Muscle layer of colon (tissue), 2 donors: ENCODE data around the gene TAF11L14.
"Not testable (repeated sequence)": the region's sequence is repeated elsewhere in the genome, so short reads cannot be mapped to it uniquely, and the experiment has no call there.

Source experiments
- H3K27ac ChIP-seq: one replicate; pipeline ENCODE4 v1.7.0; 2013; ENCODE audit warnings: low read depth, mild to moderate bottlenecking, low read length, moderate library complexity
- H3K27me3 ChIP-seq, 2 donors: one replicate each; pipeline ENCODE4 v1.7.0; 2013; ENCODE audit warnings: low read length in 2 of 2, mild to moderate bottlenecking in 2 of 2; ENCODE audit not compliant: insufficient read depth in 2 of 2, control insufficient read depth in 1 of 2
- H3K36me3 ChIP-seq: one replicate; pipeline ENCODE4 v1.7.0; 2013; ENCODE audit warnings: mild to moderate bottlenecking, low read length; ENCODE audit not compliant: insufficient read depth
- H3K4me1 ChIP-seq: one replicate; pipeline ENCODE4 v1.7.0; 2013; ENCODE audit warnings: mild to moderate bottlenecking, low read length; ENCODE audit not compliant: insufficient read depth
- H3K4me3 ChIP-seq, 2 donors: one replicate each; pipeline ENCODE4 v1.7.0; 2013; ENCODE audit warnings: low read length in 2 of 2, low read depth in 1 of 2, mild to moderate bottlenecking in 1 of 2, moderate library complexity in 1 of 2
- H3K9ac ChIP-seq: one replicate; pipeline ENCODE4 v1.7.0; 2013; ENCODE audit warnings: low read length
- H3K9me3 ChIP-seq: one replicate; pipeline ENCODE4 v1.7.0; 2013; ENCODE audit warnings: mild to moderate bottlenecking, low read length
- donor health status: abdominal sarcoma.
- donor health status: Adenocarcinoma of cecum.

The TAF11L14 gene

DNA sequence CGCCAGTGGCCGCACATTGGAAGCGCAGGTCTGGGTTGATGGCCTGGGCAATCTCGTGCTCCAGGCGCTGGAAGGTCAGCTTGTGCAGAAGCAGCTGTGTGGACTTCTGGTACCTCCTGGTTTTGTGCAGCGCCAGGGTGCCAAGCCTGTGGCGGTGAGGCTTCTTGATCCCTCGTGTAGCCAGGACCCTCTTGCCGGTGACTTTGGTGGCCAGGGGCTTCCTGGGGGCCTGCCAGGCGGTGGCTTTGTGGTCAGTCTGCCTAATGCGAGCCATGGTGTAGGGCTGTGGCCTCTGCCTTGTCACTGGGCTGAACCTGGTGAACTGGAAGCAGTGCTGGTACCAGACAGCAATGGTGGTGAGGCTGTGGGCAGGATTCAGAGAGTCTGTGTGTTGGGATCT lies 8.6 kb upstream of the TAF11L14 start:
- Histone ChIP-seq H3K27ac (no peak overlapping the region), H3K4me1 (no peaks in the 10 kb centered on the region), H3K9me3 (no peaks in the 10 kb centered on the region), H3K27me3 (no peaks in the 10 kb centered on the region), H3K4me3 (no peak overlapping the region), H3K36me3 (no peaks in the 10 kb centered on the region), H3K9ac (no peak overlapping the region)

- H3K4me3 ChIP-seq, H3K36me3 ChIP-seq, H3K27me3 ChIP-seq, H3K4me1 ChIP-seq, H3K27ac ChIP-seq, H3K9ac ChIP-seq, H3K9me3 ChIP-seq: not testable (repeated sequence)
Measured at GRCh38 chr5:17631788-17632187, 2.5 kb upstream of the TAF11L14 start, which contains the start of gene TAF11L13. Gene TAF11L13, plus strand, starts transcription at chr5:17632088.

GRCh38 chr5:17649232-17649631 lies 15.0 kb downstream of the TAF11L14 start:
- H3K36me3 ChIP-seq, H3K9ac ChIP-seq, H3K4me3 ChIP-seq, H3K4me1 ChIP-seq, H3K27ac ChIP-seq, H3K9me3 ChIP-seq, H3K27me3 ChIP-seq: not testable (repeated sequence)

DNA sequence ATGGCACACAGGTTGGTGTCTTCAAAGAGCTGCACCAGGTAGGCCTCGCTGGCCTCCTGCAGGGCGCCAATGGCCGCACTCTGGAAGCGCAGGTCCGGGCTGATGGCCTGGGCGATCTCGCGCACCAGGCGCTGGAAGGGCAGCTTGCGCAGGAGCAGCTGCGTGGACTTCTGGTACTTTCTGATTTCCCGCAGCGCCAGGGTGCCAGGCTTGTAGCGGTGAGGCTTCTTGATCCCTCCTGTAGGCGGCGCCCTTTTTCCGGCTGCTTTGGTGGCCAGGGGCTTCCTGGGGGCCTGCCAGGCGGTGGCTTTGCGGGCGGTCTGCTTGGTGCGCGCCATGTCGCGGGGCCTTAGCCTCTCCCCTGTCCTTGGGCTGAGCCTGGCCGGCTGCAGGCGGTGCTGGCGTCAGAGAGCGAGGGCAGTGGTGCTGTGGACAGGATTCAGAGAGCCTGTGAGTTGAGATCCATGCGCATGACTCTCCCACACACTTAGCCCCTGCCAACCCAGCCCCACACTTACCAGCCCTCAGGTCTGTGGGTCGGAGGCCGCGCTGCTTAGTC lies 21.0 kb downstream of the TAF11L14 start:
- H3K4me1 ChIP-seq, H3K9ac ChIP-seq, H3K4me3 ChIP-seq, H3K36me3 ChIP-seq, H3K27ac ChIP-seq, H3K27me3 ChIP-seq, H3K9me3 ChIP-seq: not testable (repeated sequence)

- Histone ChIP-seq H3K27ac (no peak overlapping the region), H3K4me3 (no peak overlapping the region), H3K9ac (no peak overlapping the region), H3K27me3 (no peaks in the 10 kb centered on the region), H3K4me1 (no peaks in the 10 kb centered on the region), H3K36me3 (no peaks in the 10 kb centered on the region), H3K9me3 (no peaks in the 10 kb centered on the region)
Measured at GRCh38 chr5:17655921-17656320, 21.7 kb downstream of the TAF11L14 start.

DNA sequence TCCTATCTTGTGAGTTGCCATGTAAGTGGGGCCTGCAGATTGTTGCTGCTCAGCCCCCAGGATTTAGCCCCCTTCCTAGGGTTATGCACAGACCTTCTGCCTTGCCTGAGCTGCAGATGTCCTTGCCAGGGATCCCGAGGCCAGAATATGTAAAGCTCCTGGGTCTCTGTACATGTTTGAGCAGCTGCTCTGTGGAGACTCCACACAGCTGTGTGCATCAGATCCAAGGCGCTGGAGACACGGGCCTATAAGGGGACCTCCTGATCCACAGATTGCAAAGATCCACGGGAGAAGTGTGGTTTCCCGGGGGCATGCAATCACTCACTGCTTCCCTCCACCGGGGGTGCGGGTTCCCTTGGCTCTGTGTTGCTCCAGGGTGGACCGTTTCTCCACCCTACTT lies 28.9 kb downstream of the TAF11L14 start:
- Histone ChIP-seq H3K36me3 (no peaks in the 10 kb centered on the region), H3K9ac (no peak overlapping the region), H3K27me3 (no peaks in the 10 kb centered on the region), H3K27ac (no peak overlapping the region), H3K9me3 (no peaks in the 10 kb centered on the region), H3K4me3 (no peak overlapping the region), H3K4me1 (no peaks in the 10 kb centered on the region)

GRCh38 chr5:17665836-17666235 lies 31.6 kb downstream of the TAF11L14 start:
- no peaks in the 10 kb centered on the region for H3K4me1 ChIP-seq
- H3K9ac ChIP-seq = no peak overlapping the region
- no peaks in the 10 kb centered on the region for H3K36me3 ChIP-seq
- no peak overlapping the region for H3K4me3 ChIP-seq
- H3K27me3 ChIP-seq = no peaks in the 10 kb centered on the region
- no peaks in the 10 kb centered on the region for H3K9me3 ChIP-seq
- no peak overlapping the region for H3K27ac ChIP-seq

- Histone ChIP-seq H3K4me3 (no peak overlapping the region), H3K9ac (no peak overlapping the region), H3K4me1 (no peaks in the 10 kb centered on the region), H3K27me3 (no peaks in the 10 kb centered on the region), H3K36me3 (no peaks in the 10 kb centered on the region), H3K27ac (no peak overlapping the region), H3K9me3 (no peaks in the 10 kb centered on the region)
Measured at GRCh38 chr5:17666726-17667235, 32.5 kb downstream of the TAF11L14 start.

GRCh38 chr5:17670353-17670752 lies 36.1 kb downstream of the TAF11L14 start:
- Histone ChIP-seq H3K36me3 (no peaks in the 10 kb centered on the region), H3K4me3 (no peak overlapping the region), H3K4me1 (no peaks in the 10 kb centered on the region), H3K9ac (no peak overlapping the region), H3K27me3 (no peaks in the 10 kb centered on the region), H3K27ac (no peak overlapping the region), H3K9me3 (no peaks in the 10 kb centered on the region)

DNA sequence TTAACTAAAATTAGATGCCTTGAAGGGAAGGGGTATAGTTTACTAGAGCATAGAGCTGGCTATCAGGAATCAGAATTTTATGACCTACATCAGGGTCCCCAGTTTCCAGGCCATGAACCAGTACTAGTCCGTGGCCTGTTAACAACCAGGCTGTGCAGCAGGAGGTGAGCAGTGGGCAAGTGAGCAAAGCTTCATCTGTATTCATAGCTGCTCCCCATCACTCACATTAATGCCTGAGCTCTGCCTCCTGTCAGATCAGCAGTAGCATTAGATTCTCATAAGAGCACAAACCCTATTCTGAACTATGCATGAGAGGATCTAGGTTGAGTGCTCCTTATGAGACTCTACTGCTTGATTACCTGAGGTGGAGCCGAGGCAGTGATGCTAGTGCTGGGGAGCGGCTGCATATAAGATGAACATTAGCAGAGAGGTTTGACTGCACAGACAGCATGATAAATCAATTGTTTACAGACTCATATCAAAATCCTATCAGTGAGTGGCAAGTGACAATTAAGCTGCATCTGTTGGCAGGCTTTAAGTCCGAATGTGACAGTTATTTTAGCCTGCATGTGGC lies 44.6 kb downstream of the TAF11L14 start:
- H3K9me3 ChIP-seq = no peaks in the 10 kb centered on the region
- H3K36me3 ChIP-seq = no peaks in the 10 kb centered on the region
- no peak overlapping the region for H3K27ac ChIP-seq
- H3K9ac ChIP-seq = no peak overlapping the region
- no peak overlapping the region for H3K4me3 ChIP-seq
- H3K27me3 ChIP-seq = no peaks in the 10 kb centered on the region
- H3K4me1 ChIP-seq = no peaks in the 10 kb centered on the region

- Histone ChIP-seq H3K9ac (no peak overlapping the region), H3K9me3 (no peaks in the 10 kb centered on the region), H3K4me1 (no peaks in the 10 kb centered on the region), H3K27me3 (no peaks in the 10 kb centered on the region), H3K4me3 (no peak overlapping the region), H3K36me3 (no peaks in the 10 kb centered on the region), H3K27ac (no peak overlapping the region)
Measured at GRCh38 chr5:17679597-17680203, 45.4 kb downstream of the TAF11L14 start.

- Histone ChIP-seq H3K9ac (no peak overlapping the region), H3K9me3 (no peaks in the 10 kb centered on the region), H3K27me3 (no peaks in the 10 kb centered on the region), H3K27ac (no peak overlapping the region), H3K36me3 (no peaks in the 10 kb centered on the region), H3K4me3 (no peak overlapping the region), H3K4me1 (no peaks in the 10 kb centered on the region)
Measured at GRCh38 chr5:17680737-17681136, 46.5 kb downstream of the TAF11L14 start.
